Muscle layer of colon (tissue), 2 donors: ENCODE results near the gene DPEP1.

Source experiments
- H3K27ac ChIP-seq: one replicate; pipeline ENCODE4 v1.7.0; 2013; ENCODE audit warnings: low read depth, mild to moderate bottlenecking, low read length, moderate library complexity
- H3K27me3 ChIP-seq, 2 donors: one replicate each; pipeline ENCODE4 v1.7.0; 2013; ENCODE audit warnings: low read length in 2 of 2, mild to moderate bottlenecking in 2 of 2; ENCODE audit not compliant: insufficient read depth in 2 of 2, control insufficient read depth in 1 of 2
- H3K36me3 ChIP-seq: one replicate; pipeline ENCODE4 v1.7.0; 2013; ENCODE audit warnings: mild to moderate bottlenecking, low read length; ENCODE audit not compliant: insufficient read depth
- H3K4me1 ChIP-seq: one replicate; pipeline ENCODE4 v1.7.0; 2013; ENCODE audit warnings: mild to moderate bottlenecking, low read length; ENCODE audit not compliant: insufficient read depth
- H3K4me3 ChIP-seq, 2 donors: one replicate each; pipeline ENCODE4 v1.7.0; 2013; ENCODE audit warnings: low read length in 2 of 2, low read depth in 1 of 2, mild to moderate bottlenecking in 1 of 2, moderate library complexity in 1 of 2
- H3K9ac ChIP-seq: one replicate; pipeline ENCODE4 v1.7.0; 2013; ENCODE audit warnings: low read length
- H3K9me3 ChIP-seq: one replicate; pipeline ENCODE4 v1.7.0; 2013; ENCODE audit warnings: mild to moderate bottlenecking, low read length
- donor health status: abdominal sarcoma.
- donor health status: Adenocarcinoma of cecum.

DPEP1 gene

GRCh38 chr16:89646270-89646669, 32.8 kb downstream of the DPEP1 start:
- H3K4me3 ChIP-seq, result no peak overlapping the region
- peaks cover 25% of the 10 kb centered on the region for H3K36me3 ChIP-seq

GRCh38 chr16:89646906-89647305, 33.5 kb downstream of the DPEP1 start:
- H3K27ac ChIP-seq, result no peak overlapping the region
- peaks cover 32% of the 10 kb centered on the region for H3K36me3 ChIP-seq
- H3K4me1 ChIP-seq, result no peaks in the 10 kb centered on the region
- H3K27me3 ChIP-seq, result no peaks in the 10 kb centered on the region
- no peaks in the 10 kb centered on the region for H3K9me3 ChIP-seq
- no peak overlapping the region for H3K4me3 ChIP-seq
- no peak overlapping the region for H3K9ac ChIP-seq

More at GRCh38 chr16:89646270-89646669, 32.8 kb downstream of the DPEP1 start:
- H3K9me3 ChIP-seq, result no peaks in the 10 kb centered on the region
- no peak overlapping the region for H3K9ac ChIP-seq
- H3K27me3 ChIP-seq, result no peaks in the 10 kb centered on the region
- H3K4me1 ChIP-seq, result no peaks in the 10 kb centered on the region
- H3K27ac ChIP-seq, result no peak overlapping the region

GRCh38 chr16:89651584-89651983, 38.1 kb downstream of the DPEP1 start:
- Histone ChIP-seq H3K36me3 (peaks cover 17% of the 10 kb centered on the region), H3K4me3 (no peak overlapping the region), H3K27me3 (no peaks in the 10 kb centered on the region), H3K9me3 (no peaks in the 10 kb centered on the region), H3K9ac (no peak overlapping the region), H3K27ac (no peak overlapping the region), H3K4me1 (peaks cover 3% of the 10 kb centered on the region)

- Histone ChIP-seq H3K27me3 (no peaks in the 10 kb centered on the region), H3K27ac (no peak overlapping the region), H3K9ac (no peak overlapping the region), H3K9me3 (no peaks in the 10 kb centered on the region), H3K36me3 (peaks cover 10% of the 10 kb centered on the region), H3K4me3 (no peak overlapping the region), H3K4me1 (peaks cover 11% of the 10 kb centered on the region)
These were observed 40.3 kb downstream of the DPEP1 start for GRCh38 chr16:89653656-89654295.

GRCh38 chr16:89655062-89655643, 41.7 kb downstream of the DPEP1 start:
- no peaks in the 10 kb centered on the region for H3K27me3 ChIP-seq
- no peak overlapping the region for H3K9ac ChIP-seq
- peaks cover 13% of the 10 kb centered on the region for H3K4me1 ChIP-seq
- no peak overlapping the region for H3K27ac ChIP-seq
- H3K9me3 ChIP-seq, result no peaks in the 10 kb centered on the region
- H3K4me3 ChIP-seq, result no peak overlapping the region
- peaks cover 10% of the 10 kb centered on the region for H3K36me3 ChIP-seq

- Histone ChIP-seq H3K27ac (peak overlapping the region; percentile 86), H3K9ac (peak overlapping the region; percentile 39), H3K36me3 (peaks cover 11% of the 10 kb centered on the region), H3K4me1 (peaks cover 13% of the 10 kb centered on the region), H3K4me3 (peak overlapping the region; percentile 97 to 99), H3K9me3 (no peaks in the 10 kb centered on the region), H3K27me3 (no peaks in the 10 kb centered on the region)
These were observed 43.1 kb downstream of the DPEP1 start for GRCh38 chr16:89656435-89657121.

GRCh38 chr16:89657442-89658220, 44.2 kb downstream of the DPEP1 start, which contains the start of the genes CHMP1A and SPATA33:
Gene CHMP1A (minus strand): TSS chr16:89657708. CDS start chr16:89657588, 120 bp downstream.
Gene SPATA33 (plus strand): TSS chr16:89657836. CDS start chr16:89657912, 76 bp downstream.
- H3K27ac ChIP-seq, result peak within 1 kb of the TSS; percentile 86
- peaks cover 13% of the 10 kb centered on the region for H3K4me1 ChIP-seq

GRCh38 chr16:89658221-89658879, 44.9 kb downstream of the DPEP1 start:
- H3K9me3 ChIP-seq, result no peaks in the 10 kb centered on the region
- H3K36me3 ChIP-seq, result peaks cover 6% of the 10 kb centered on the region
- peak overlapping the region; percentile 86 for H3K27ac ChIP-seq
- H3K4me3 ChIP-seq, result peak overlapping the region; percentile 97 to 99
- peak overlapping the region; percentile 53 for H3K9ac ChIP-seq
- no peaks in the 10 kb centered on the region for H3K27me3 ChIP-seq
- H3K4me1 ChIP-seq, result peaks cover 13% of the 10 kb centered on the region

More at GRCh38 chr16:89657442-89658220, 44.2 kb downstream of the DPEP1 start, which contains the start of the genes CHMP1A and SPATA33:
- H3K4me3 ChIP-seq, result peak within 1 kb of the TSS; percentile 97 to 99
- no peaks in the 10 kb centered on the region for H3K27me3 ChIP-seq
- peaks cover 6% of the 10 kb centered on the region for H3K36me3 ChIP-seq
- peak within 1 kb of the TSS; percentile 53 for H3K9ac ChIP-seq
- H3K9me3 ChIP-seq, result no peaks in the 10 kb centered on the region

GRCh38 chr16:89660146-89660545, 46.7 kb downstream of the DPEP1 start:
- no peaks in the 10 kb centered on the region for H3K27me3 ChIP-seq
- H3K4me3 ChIP-seq, result no peak overlapping the region
- H3K9me3 ChIP-seq, result no peaks in the 10 kb centered on the region
- H3K9ac ChIP-seq, result no peak overlapping the region
- no peak overlapping the region for H3K27ac ChIP-seq
- peaks cover 6% of the 10 kb centered on the region for H3K36me3 ChIP-seq
- H3K4me1 ChIP-seq, result peaks cover 13% of the 10 kb centered on the region

GRCh38 chr16:89661215-89661614, 47.8 kb downstream of the DPEP1 start:
- H3K4me1 ChIP-seq, result peaks cover 13% of the 10 kb centered on the region
- H3K9me3 ChIP-seq, result no peaks in the 10 kb centered on the region
- no peak overlapping the region for H3K9ac ChIP-seq
- no peak overlapping the region for H3K4me3 ChIP-seq
- peaks cover 6% of the 10 kb centered on the region for H3K36me3 ChIP-seq
- no peaks in the 10 kb centered on the region for H3K27me3 ChIP-seq
- H3K27ac ChIP-seq, result no peak overlapping the region
